Heart right ventricle (tissue), 16 donors: Measurements from ENCODE around the gene N4BP2. TPM values are rescaled to one million over a fixed set of nuclear protein-coding genes. Genes with fewer than 3 reads are reported as not detected.

Experiments
- ATAC-seq, 8 donors: fragments of 200-7000 bp; cut with Tn5 transposase; one replicate each; pipeline ENCODE4 v1.9.1; 2020; ENCODE audit warnings: mild to moderate bottlenecking in 8 of 8, moderate library complexity in 8 of 8, moderate number of reproducible peaks in 1 of 8
- DNase-seq, 2 donors: peaks; one replicate each; pipeline ENCODE4 v3.0.0-alpha.2; 2020
- H3K27ac ChIP-seq, 10 donors: fragments of 200-600 bp; sonication (generic) in 2 of 10; one replicate each; pipeline versions ENCODE4 v1.5.0 to v1.8.0; 2020 to 2022; ENCODE audit warnings: mild to moderate bottlenecking in 3 of 10
- H3K27me3 ChIP-seq, 7 donors: fragments of 200-600 bp; one replicate each; pipeline ENCODE4 v1.8.0; 2021 to 2022; ENCODE audit warnings: mild to moderate bottlenecking in 2 of 7
- H3K36me3 ChIP-seq, 9 donors: fragments of 200-600 bp; sonication (generic) in 1 of 9; one replicate each; pipeline versions ENCODE4 v1.5.0 to v1.8.0; 2020 to 2022; ENCODE audit warnings: mild to moderate bottlenecking in 2 of 9
- H3K4me1 ChIP-seq, 9 donors: fragments of 200-600 bp; sonication (generic) in 1 of 9; one replicate each; pipeline versions ENCODE4 v1.5.0 to v1.8.0; 2020 to 2022; ENCODE audit warnings: mild to moderate bottlenecking in 4 of 9
- H3K4me3 ChIP-seq, 10 donors: fragments of 200-600 bp; sonication (generic) in 2 of 10; one replicate each; pipeline versions ENCODE4 v1.5.0 to v1.8.0; 2020 to 2022; ENCODE audit warnings: mild to moderate bottlenecking in 7 of 10, moderate library complexity in 2 of 10
- H3K9me3 ChIP-seq, 11 donors: fragments of 200-600 bp in 10 of 11; sonication (generic) in 2 of 11; one replicate each; pipeline versions ENCODE4 v1.5.0 to v1.8.0; 2013 to 2022; ENCODE audit warnings: mild to moderate bottlenecking in 2 of 11, control low read depth in 1 of 11, moderate library complexity in 1 of 11
- CTCF ChIP-seq, 9 donors: fragments of 200-600 bp; sonication (generic) in 2 of 9; IDR thresholded peaks; one replicate each; pipeline versions ENCODE4 v1.5.0 to v1.8.0; 2021 to 2022; ENCODE audit warnings: antibody characterized with exemption in 9 of 9, mild to moderate bottlenecking in 5 of 9, moderate library complexity in 1 of 9
- WGBS, 2 donors: extraction: QIAGEN DNeasy Blood & Tissue Kit; methylation state at CpG; one replicate each; pipeline ENCODE4 v1.1.7; 2013; ENCODE audit warnings: inconsistent platforms in 1 of 2; 5-methylcytosine and 5-hydroxymethylcytosine counted together
- intact Hi-C, 10 donors: fragments of 100-400 bp; cut with DNase I; formaldehyde crosslinking; loops; one replicate each; pipeline versions ENCODE4 v1.11.1 to v1.14.2; 2022
- polyA plus RNA-seq, 2 donors: library from polyadenylated mRNA; stranded (reverse); fragments of 200-250 nt; gene quantifications; one replicate each; pipeline ENCODE4 v1.2.3, GENCODE V29; 2013
- total RNA-seq, 10 donors: library from RNA; stranded (reverse); fragmentation: NEBNext Ultra II Directional in 3 of 10; extraction: Animal tissue kit (Norgen Biotek cat#: 25700) in 3 of 10; gene quantifications; one replicate each; pipeline versions ENCODE4 v1.2.1 to v1.2.4, GENCODE V29; 2021 to 2023
- donor health status: Arrhythmogenic right ventricular cardiomyopathy.
- donor health status: ischemic (EF 13 %, LVEDD 7.1; RV severe dilation, severe dysfunction).
- donor health status: healthy with polysubstance abuse.
- donor health status: DM: no; HTN: yes; CAD: no.
- donor health status: DM: no; HTN: no; CAD: no.
- donor health status: ischemic (EF 25% LVEDD 6.9; RV normal size, moderate dysfunction).
- donor health status: ischemic (EF 25% LVEDD 5.7; RV mildly dilated, moderate dysfunction).
- donor health status: healthy.
- donor health status: DM: yes; HTN: yes; CAD: no.
- donor health status: Ischemic cardiomyopathy.
- donor health status: ischemic (EF 35%, LVEDD 5.7; RV mildly dilated, moderate dysfunction).
- donor health status: nonischemic (EF 11% LVEDD 7.7; RV severe dilation, severe dysfunction).
- donor health status: DM: yes; HTN: yes; CAD: no.
- donor health status: PGD.
- donor health status: ischemic (EF 29% LVEDD 5.4; RV normal size, mild dysfunction).
- donor health status: nonischemic (EF 23%, LVEDD 6.1; RV moderate dilation, normal function).

The N4BP2 gene
- total and polyA plus RNA-seq, 12 donors = 0.65 to 6.9 (median 5.1) TPM

DNA sequence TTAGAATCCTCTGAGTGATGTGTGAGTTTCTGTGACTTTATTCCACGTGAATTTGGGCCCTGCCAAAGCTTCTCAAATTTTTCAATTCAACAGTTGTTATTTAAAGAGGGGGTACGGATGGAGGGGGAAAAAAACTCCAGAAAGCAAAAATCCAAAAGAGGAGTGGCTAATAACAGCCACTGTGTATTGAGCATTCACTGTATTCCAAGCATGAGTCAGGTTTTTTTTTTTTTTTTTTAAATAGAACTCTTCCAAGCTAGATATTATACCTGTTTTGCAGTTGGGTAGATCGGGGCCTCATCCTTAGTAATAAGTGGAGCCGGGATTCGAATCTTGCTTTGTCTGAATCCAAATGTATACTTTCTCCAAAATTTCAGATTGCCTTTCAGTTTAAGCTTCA is 133.8 kb downstream of the N4BP2 start:
- H3K4me1 ChIP-seq = peaks cover 0 to 15% (median 0%) of the 10 kb centered on the region in 9 donors
- no peaks in the 10 kb centered on the region for H3K9me3 ChIP-seq
- intact Hi-C loops = no loop called here
- H3K36me3 ChIP-seq = no peaks in the 10 kb centered on the region
- H3K4me3 ChIP-seq = no peak overlapping the region
- no peak for TF ChIP-seq CTCF (IDR thresholded peaks at IDR 0.05)
- peaks cover 0 to 6% (median 0%) of the 10 kb centered on the region in 7 donors for H3K27me3 ChIP-seq
- WGBS, 2 donors = 90% methylated on average over 5 of the region's 5 CpGs
- no peak for DNase-seq
- ATAC-seq = no peak
- peak overlapping the region in 1 of 10 donors; percentile 57 for H3K27ac ChIP-seq

DNA sequence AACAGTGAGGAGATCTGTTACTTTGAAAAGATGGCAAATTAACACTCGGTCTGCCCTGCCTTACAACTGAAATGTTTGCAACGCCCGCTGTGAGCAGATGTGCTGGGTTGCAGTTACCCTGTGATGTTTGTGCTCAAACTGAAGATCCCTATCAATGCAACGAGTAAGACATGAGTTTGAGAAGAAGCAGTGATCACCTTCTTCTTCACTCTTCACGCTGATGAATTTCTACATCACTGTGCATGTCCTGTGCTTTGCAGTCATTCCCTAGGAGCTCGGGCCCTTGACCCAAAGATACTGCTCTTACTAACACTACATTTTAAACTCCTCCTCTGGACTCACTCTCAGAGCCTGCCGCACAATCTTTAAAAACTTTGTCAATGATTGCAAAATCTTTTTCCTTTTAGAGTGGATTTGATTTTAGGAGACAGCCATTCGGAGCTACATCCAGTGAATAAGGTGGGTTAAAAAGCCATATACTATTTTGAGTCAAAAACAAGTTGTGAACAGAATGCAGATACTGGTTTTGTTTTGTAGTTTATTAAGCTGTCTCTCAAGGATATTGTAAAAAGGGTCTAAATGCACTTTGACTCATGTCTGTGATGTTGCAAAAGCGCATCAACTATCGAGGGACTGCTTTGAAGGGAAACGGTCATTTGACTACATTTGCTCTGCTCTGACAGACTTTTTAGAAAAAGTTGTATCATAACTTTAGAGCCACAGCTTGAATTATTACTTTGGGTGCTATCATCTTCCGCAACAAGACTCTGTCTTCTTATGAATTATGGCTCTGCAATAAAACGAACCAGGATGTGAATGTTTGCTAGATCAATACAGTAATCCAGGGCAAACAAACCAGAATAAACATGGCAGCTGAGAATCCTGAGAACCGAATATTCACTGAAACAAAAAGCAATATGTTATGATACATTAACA is 134.5 kb downstream of the N4BP2 start:
- intact Hi-C loops = no loop called here
- Histone ChIP-seq H3K27me3 (peaks cover 0 to 7% (median 0%) of the 10 kb centered on the region in 7 donors), H3K36me3 (no peaks in the 10 kb centered on the region), H3K4me3 (no peak overlapping the region), H3K9me3 (no peaks in the 10 kb centered on the region), H3K4me1 (peaks cover 0 to 10% (median 0%) of the 10 kb centered on the region in 9 donors), H3K27ac (peak overlapping the region in 1 of 10 donors; percentile 57)
- DNase-seq (no peak), ATAC-seq (no peak)
- 69 to 72% methylated on average over 14 of the region's 14 CpGs for WGBS, 2 donors
- no peak for TF ChIP-seq CTCF (IDR thresholded peaks at IDR 0.05)

DNA sequence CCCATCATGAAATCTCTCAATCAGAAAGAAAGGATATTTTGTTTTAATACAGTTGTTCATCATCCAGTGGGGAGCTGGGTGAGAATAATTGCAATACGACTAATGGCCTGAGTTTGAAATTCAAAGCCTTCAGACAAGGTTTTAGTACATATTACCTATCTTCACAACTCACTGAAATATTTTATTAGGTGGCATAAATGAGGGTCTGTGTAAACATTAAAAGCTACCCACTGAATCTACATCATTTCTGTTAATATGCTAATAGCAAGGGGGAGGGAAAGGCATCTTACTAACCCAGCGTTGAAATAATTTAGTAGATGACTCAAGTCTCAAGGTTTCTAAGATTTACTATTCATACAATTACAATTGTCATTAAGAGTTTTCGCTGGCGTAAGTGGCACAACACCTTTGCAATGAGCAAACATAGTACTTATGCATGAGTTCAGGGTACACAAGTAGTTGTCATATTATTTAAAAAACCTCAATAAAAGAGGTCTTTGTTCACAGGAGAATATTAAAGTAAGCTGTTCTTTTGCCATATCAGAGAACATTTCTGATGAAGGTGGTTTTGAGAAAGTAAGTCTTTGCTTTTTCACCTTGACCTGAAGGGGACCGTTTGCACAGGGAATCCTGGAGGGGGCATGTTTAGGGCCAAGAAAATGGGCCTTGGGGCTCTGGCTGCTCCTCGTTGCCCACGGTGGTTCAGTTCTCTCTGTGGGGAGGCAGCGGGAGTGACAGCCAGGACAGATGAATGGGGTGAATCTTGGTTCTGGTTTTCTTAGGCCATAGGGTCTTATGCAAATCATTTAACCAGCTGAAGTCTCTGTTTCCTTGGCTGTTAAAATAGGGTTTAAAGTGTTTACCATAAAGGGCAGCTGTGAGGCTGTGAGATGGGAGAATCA is 135.7 kb downstream of the N4BP2 start:
- peaks cover 0 to 10% (median 0%) of the 10 kb centered on the region in 9 donors for H3K4me1 ChIP-seq
- 82 to 87% methylated on average over 8 of the region's 8 CpGs for WGBS, 2 donors
- no peaks in the 10 kb centered on the region for H3K9me3 ChIP-seq
- H3K27ac ChIP-seq = peak overlapping the region in 1 of 10 donors; percentile 57
- intact Hi-C loops = no loop called here
- no peak overlapping the region for H3K4me3 ChIP-seq
- DNase-seq (no peak), ATAC-seq (no peak)
- H3K27me3 ChIP-seq = peaks cover 0 to 7% (median 0%) of the 10 kb centered on the region in 7 donors
- no peaks in the 10 kb centered on the region for H3K36me3 ChIP-seq
- TF ChIP-seq CTCF (IDR thresholded peaks at IDR 0.05) = no peak

DNA sequence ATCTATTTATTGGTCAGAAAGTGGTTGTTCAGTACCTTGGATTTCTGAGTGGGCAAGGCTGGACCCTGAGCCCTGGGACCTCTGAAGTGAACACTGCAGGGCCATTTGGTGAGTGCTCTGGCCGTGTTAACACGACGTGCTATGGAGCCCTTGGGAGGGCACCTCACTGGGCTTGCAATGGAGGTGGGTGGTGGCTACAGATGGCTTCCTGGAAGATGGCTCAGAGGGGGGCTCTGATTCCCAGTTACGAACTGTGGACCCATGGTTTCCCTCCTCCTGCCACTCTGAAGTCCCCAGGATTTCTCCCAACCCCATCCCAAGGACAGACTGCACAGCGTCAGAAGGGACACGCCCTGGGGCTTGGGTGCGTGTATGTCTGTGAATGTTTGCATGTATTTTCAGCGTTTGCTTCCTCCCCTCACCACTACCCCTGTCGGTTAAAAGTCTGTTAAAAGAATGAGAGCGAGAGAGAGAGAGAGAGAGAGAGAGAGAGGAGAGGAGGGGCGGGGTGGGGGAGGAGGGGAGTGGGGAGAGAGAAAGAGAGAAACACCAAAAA is 136.4 kb downstream of the N4BP2 start:
- H3K4me3 ChIP-seq = no peak overlapping the region
- no peaks in the 10 kb centered on the region for H3K9me3 ChIP-seq
- H3K36me3 ChIP-seq = no peaks in the 10 kb centered on the region
- intact Hi-C loops = no loop called here
- peaks cover 0 to 10% (median 0%) of the 10 kb centered on the region in 9 donors for H3K4me1 ChIP-seq
- TF ChIP-seq CTCF (IDR thresholded peaks at IDR 0.05) = no peak
- ATAC-seq = no peak
- no peak for DNase-seq
- 64 to 71% methylated on average over 11 of the region's 11 CpGs for WGBS, 2 donors
- peak overlapping the region in 1 of 10 donors; percentile 57 for H3K27ac ChIP-seq
- peaks cover 0 to 7% (median 0%) of the 10 kb centered on the region in 7 donors for H3K27me3 ChIP-seq
